Measurements from ENCODE around the gene C13orf42.

GRCh38 chr13:51064753-51065152, 46.3 kb downstream of the C13orf42 start:
- no peak for TF ChIP-seq CTCF (IDR thresholded peaks at IDR 0.05)
- no peak for TF ChIP-seq POLR2A (IDR thresholded peaks at IDR 0.05)
